K562 (cell line): ENCODE results near the gene ZNF599. TPM values are rescaled to one million over a fixed set of nuclear protein-coding genes. Genes with fewer than 3 reads are reported as not detected.

Experiments
- CBX5 ChIP-seq: IDR thresholded peaks from 2 replicates; pipeline ENCODE4 v1.6.1; 2014; ENCODE audit warnings: low read depth, borderline replicate concordance
- MAFK ChIP-seq: IDR thresholded peaks from 2 replicates; pipeline ENCODE4 v1.6.1; 2011; ENCODE audit warnings: low read length, improper control_type of control experiment
- NCOA4 ChIP-seq: fragments of 450-650 bp; IDR thresholded peaks from 2 replicates; pipeline ENCODE4 v1.6.1; 2018; ENCODE audit warnings: mild to moderate bottlenecking; ENCODE audit not compliant: partially characterized antibody
- NFXL1 ChIP-seq: fragments of 450-650 bp; formaldehyde crosslinking; IDR thresholded peaks from 2 replicates; pipeline ENCODE4 v1.4.0; 2021; ENCODE audit warnings: mild to moderate bottlenecking
- POLR3A ChIP-seq: IDR thresholded peaks from 2 replicates; pipeline ENCODE4 v1.6.1; 2011; ENCODE audit warnings: borderline replicate concordance, mild to moderate bottlenecking, moderate library complexity; ENCODE audit not compliant: insufficient read length, insufficient read depth; ENCODE audit errors: extremely low read depth
- TAF1 ChIP-seq: IDR thresholded peaks from 2 replicates; pipeline ENCODE4 v1.6.1; 2011; ENCODE audit warnings: mild to moderate bottlenecking, low read length, moderate library complexity; ENCODE audit not compliant: insufficient read depth, control insufficient read depth, severe bottlenecking; ENCODE audit errors: extremely low read depth
- ZKSCAN1 ChIP-seq: fragments of 150-350 bp; IDR thresholded peaks from 2 replicates; pipeline ENCODE4 v1.6.1; 2016; ENCODE audit warnings: low read depth, low read length
- polyA plus RNA-seq, 8 experiments: library from polyadenylated mRNA; depleted of rRNA in 4 of 8; stranded (reverse) in 5 of 8; unstranded in 3 of 8; fragments of >200 nt; fragmentation: Nextera tagmentation in 2 of 8; fragmentation: Illumina TruSeq in 1 of 8; extraction: Ambion mirVana in 2 of 8; extraction: Trizol in 1 of 8; gene quantifications; 2 replicates each; pipeline versions ENCODE4 v1.2.1 to v1.2.3, GENCODE V29; 2011 to 2014; ENCODE audit warnings: inconsistent platforms in 1 of 8, missing spikeins in 1 of 8
- total RNA-seq, 7 experiments: library from RNA; depleted of rRNA in 6 of 7; stranded (reverse); fragments of >200 nt in 6 of 7; fragmentation: Illumina TruSeq in 2 of 7; extraction: Trizol in 2 of 7; gene quantifications; 2 replicates each; pipeline versions ENCODE4 v1.2.1 to v1.2.3, GENCODE V29; 2011 to 2021; ENCODE audit warnings: low replicate concordance in 1 of 7
- TF ChIP-seq, protein P1 (sequence below): fragments of 450-650 bp; IDR thresholded peaks from 2 replicates; pipeline ENCODE4 v1.7.0; 2016; ENCODE audit warnings: borderline replicate concordance
- TF ChIP-seq, protein P2 (sequence below): fragments of 250-450 bp; sonication (Bioruptor Pico); IDR thresholded peaks from 2 replicates; pipeline ENCODE4 v1.9.0; 2021; ENCODE audit warnings: mild to moderate bottlenecking

The ZNF599 gene
- total and polyA plus RNA-seq, 9 of the 15 experiments (the other 6 are each of a cell fraction or from before 2014, with no cell fraction given), result 0.71 to 6.7 (median 2.8) TPM

DNA sequence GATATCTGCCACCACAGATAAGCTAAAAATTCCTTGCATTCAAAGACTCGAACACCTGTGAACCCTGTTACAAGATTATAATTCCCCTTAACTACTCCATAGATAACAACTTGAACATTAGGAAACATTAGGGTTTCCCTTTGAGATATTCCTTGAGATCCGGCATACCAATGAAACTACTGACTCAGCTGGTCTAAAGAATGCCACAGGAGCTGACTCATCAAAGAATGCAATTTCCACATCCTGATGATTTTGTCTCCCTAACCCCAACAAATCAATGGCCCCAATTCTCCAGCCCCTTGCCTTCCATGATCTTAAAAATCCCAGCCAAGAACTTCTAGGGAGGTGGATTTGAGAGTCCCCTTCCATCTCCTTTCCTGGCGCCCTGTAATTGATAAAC lies 35.6 kb upstream of the ZNF599 start (continued):
- TF ChIP-seq, protein P1, sequence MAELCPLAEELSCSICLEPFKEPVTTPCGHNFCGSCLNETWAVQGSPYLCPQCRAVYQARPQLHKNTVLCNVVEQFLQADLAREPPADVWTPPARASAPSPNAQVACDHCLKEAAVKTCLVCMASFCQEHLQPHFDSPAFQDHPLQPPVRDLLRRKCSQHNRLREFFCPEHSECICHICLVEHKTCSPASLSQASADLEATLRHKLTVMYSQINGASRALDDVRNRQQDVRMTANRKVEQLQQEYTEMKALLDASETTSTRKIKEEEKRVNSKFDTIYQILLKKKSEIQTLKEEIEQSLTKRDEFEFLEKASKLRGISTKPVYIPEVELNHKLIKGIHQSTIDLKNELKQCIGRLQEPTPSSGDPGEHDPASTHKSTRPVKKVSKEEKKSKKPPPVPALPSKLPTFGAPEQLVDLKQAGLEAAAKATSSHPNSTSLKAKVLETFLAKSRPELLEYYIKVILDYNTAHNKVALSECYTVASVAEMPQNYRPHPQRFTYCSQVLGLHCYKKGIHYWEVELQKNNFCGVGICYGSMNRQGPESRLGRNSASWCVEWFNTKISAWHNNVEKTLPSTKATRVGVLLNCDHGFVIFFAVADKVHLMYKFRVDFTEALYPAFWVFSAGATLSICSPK, result no peak
- TF ChIP-seq NCOA4 (no peak), ZKSCAN1 (no peak), TAF1 (no peak), CBX5 (no peak), MAFK (peak; percentile 47; the same call in 1 of the 2 replicates), POLR3A (no peak), NFXL1 (CRISPR knock-in tag) (no peak)
- TF ChIP-seq, protein P2, sequence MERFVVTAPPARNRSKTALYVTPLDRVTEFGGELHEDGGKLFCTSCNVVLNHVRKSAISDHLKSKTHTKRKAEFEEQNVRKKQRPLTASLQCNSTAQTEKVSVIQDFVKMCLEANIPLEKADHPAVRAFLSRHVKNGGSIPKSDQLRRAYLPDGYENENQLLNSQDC (CRISPR knock-in tag), result no peak
